SH-SY5Y (cell line): ENCODE results near the gene PNMA6F.

Source experiments
- GATA2 ChIP-seq: IDR thresholded peaks from 2 replicates; pipeline ENCODE4 v1.6.1; 2011; ENCODE audit warnings: mild to moderate bottlenecking, low read depth, low read length
- GATA3 ChIP-seq: IDR thresholded peaks from 2 replicates; pipeline ENCODE4 v1.6.1; 2011; ENCODE audit warnings: low read depth, mild to moderate bottlenecking, low read length, moderate library complexity

Gene PNMA6F

DNA sequence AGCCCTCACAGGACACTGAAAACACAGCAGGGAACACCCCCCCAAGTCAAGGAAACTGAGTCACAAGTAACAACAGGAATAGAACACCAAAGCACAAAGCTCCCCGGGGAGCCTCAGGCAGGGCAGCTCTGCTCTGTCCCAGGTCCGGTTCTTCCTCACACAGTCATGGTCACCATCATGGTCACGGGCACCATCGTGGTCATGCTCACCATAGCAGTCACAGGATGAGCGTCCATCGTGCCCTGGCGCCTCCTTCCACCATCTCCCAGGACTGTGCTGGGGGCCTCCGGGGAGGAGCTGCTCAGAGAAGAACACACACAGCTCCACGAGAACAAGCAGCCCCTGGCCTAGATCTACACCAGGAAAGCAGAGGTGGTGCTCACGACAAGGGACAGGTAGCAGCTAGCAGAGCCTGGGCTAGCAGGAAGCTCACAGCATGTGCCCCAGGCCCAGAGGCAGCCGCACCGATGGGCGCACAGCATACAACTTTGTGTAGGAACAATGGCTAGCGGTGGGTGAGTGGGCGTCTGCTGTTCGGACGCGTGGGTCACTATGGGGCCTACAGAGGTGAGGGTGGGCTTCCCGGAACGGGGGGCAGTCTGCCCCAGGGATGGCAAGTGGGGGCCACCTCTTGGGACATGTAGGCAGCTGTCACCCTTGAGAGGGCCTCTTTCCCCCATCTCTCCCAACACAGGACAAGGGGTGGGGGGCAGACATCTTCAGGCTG is 3.4 kb downstream of the PNMA6F start:
- TF ChIP-seq GATA3 (no peak), GATA2 (no peak)

- no peak for TF ChIP-seq GATA2
- no peak for TF ChIP-seq GATA3
Observed at GRCh38 chrX:153317306-153317705, 4.3 kb downstream of the PNMA6F start.

DNA sequence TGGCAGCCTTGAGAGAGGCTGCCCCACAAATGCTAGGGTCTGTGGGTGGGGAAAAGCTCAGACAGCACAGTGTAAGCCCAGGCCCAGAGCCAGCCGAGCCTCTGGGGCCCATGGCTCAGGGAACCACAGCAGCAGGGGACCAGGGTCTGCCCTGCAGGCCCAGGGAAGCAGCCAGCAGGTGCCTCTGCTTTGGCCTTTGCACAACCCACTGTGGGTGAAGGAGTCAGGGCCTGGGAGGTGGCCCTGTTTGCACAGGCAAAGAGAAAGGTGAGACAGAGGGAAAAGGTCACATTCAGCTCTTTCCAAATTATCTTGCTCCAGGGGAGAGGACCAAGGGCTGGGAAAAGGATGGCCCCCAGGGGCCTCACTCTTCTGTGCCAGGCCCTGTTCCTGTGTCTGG is 8.7 kb downstream of the PNMA6F start:
- TF ChIP-seq GATA3 (no peak), GATA2 (no peak)

DNA sequence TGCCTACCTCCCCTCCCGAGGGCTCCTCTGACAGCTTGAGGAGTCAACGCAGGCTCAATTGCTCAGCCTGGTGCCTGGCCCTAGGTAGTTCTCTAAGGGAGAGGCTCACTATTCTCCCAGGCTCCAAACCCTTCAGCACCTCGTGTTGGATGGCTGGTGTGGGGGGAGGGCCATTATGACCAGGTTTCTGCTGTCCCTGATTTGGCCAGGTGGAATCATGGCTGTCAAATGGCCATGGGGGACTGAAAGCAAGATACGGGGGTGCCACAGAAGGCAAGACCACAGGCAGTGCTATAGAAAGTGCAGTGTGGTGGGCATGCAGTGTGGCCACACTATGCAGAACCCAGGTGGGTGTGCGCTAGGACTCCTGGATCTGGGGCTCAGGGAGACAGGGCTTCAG is 9.5 kb downstream of the PNMA6F start:
- TF ChIP-seq GATA3 (no peak), GATA2 (no peak)

DNA sequence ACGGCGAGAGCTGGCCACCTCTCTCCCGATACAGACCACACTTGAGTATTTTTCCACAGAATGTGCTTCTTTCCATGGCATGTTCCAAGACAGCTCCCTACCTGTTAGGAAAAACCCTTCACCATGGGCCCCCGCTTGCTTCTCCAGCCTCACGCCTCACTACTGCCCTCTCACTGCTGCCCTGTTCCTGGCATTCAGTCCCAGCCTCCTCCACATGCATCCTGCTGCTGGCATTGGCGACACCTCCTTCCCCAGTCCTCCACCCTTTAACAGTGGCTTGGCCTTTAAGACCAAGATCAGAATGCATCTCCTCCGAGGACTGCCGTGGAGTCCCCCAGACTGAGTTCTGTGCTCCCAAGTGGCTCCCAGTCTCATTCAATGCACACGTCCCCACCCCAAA is 10.7 kb downstream of the PNMA6F start:
- TF ChIP-seq GATA2 (no peak), GATA3 (no peak)

- TF ChIP-seq GATA3 (no peak), GATA2 (no peak)
Observed at GRCh38 chrX:153307276-153308178, 14.0 kb downstream of the PNMA6F start.

GRCh38 chrX:153306527-153307115 is 14.9 kb downstream of the PNMA6F start:
- TF ChIP-seq GATA3: no peak
- no peak for TF ChIP-seq GATA2

GRCh38 chrX:153305972-153306371 is 15.6 kb downstream of the PNMA6F start:
- no peak for TF ChIP-seq GATA3
- TF ChIP-seq GATA2: no peak

GRCh38 chrX:153304988-153305736 is 16.4 kb downstream of the PNMA6F start:
- TF ChIP-seq GATA3 (no peak), GATA2 (no peak)

DNA sequence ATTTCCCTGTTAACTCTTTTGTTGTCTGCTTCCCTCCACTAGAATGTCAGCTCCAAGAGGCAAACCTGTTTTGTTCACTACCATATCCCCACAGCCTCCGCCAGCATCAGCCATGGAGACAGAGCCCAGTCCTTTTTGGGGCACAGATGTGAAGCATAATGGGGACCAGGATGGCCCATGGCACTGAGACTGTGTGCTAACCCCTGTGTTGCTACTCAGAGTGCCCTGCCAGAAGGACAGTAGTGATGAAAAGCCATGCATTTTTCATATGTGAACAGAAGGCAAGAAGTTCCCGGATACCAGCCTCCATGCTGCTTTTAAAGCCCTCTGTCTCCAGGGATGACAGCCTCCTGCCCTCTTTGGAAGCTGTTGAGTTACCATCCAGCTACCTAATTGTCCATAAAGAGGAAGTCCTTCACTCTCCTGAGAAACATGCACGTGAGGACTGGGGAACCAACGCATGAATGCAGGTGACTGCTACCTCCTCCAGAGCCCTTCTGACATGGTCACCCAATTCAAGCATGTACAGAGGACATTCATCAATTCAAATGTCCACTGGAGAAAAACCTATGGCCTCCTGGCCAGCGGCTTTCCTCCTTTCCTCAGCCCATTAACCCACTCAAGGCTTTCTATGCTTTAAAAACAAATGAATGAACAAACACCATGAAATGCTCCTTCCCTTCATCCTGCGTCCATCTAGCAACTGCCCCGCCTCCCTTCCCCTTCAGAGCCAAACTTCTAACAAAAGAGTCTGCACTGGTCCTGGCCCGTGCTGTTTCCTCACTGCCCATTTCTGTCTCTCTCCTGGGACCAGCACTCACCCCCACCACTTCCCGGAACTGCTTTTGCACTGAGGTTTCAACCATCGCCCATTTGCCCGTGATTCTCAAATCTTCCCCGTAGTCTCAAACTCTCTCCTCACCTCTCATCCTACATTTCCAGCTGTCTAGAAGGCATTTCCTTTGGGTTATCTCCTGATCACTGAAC is 18.0 kb downstream of the PNMA6F start:
- no peak for TF ChIP-seq GATA2
- no peak for TF ChIP-seq GATA3

DNA sequence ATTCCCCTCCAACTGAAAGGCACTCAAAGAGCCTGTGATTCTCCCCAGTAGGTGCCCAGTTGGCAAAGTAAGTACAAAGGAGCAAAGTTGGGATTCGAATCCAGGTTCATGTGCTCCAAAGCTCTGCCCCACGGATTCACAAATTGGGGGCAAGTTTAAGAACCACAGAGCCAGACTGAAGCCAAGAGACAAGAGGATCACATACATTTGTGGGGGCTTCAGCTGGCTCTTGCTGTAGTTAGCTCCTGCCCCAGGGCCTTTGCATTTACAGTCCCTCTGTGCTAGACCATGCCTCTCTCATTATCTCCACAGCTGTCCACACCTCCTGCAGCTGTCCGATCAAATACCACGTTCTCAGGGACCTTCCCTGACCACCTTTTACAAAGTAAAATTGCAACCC is 18.8 kb downstream of the PNMA6F start:
- no peak for TF ChIP-seq GATA3
- TF ChIP-seq GATA2: no peak

- TF ChIP-seq GATA2 (no peak), GATA3 (no peak)
Observed at GRCh38 chrX:153301746-153302145, 19.8 kb downstream of the PNMA6F start.

GRCh38 chrX:153299855-153300254 is 21.7 kb downstream of the PNMA6F start:
- TF ChIP-seq GATA3 (no peak), GATA2 (no peak)
